ENCODE data around the gene C2.

Gene C2

DNA sequence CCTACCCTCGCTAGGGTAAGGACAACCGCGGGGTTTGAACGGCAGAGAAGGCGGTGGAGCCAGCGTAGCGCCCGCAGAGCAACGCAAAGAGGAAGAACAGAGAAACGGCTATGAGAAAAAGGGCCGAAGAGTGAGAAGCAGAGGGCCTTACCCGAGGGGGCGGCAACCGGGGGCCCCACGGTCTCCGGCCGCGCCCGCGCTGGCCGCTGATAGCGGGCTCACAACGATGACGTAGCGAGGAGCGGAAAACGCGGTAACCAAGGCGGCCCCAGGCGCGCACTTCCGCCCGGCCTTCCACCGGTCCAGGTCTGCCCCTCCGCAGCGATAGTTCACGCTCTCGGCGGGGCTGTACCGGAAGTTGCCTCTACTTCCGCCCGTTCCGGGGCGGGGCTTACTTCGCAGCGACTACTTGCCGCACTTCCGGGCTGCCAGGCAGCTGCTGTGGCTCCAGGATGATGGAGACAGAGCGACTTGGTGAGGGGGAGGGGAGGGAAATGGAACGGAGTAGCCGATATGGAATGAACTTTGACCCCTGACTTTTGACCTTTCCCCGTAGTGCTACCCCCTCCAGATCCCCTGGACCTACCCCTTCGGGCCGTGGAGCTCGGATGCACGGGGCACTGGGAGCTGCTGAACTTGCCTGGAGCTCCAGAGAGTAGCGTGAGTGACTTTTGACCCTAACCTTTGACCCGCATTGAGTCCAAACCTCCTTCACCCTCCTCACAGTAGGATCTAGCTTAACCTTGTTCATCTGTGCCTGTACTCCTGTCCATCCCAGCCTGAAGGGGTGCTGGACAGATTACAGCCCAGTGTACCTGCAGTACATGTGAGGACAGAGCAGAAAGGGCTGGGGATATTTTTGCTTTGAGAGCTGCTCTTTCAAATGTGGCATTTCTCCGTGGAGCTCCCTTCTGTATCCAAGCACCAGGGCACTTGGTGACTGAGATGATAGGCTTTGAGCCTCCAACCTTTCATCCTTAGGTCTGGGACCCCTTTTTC is 31.5 kb downstream of the C2 start, which contains the start of the genes NELFE and SKIC2:
Gene NELFE (minus strand): TSS at position 231 of the 999 bp plus-strand sequence. CDS start 525 bp downstream, outside the sequence.
Gene SKIC2 (plus strand): TSS at position 435 of the 999 bp plus-strand sequence. CDS start 18 bp downstream, at position 453.
- Histone ChIP-seq H3K27me3 (ENCODE audit: low read length) (no peaks in the 10 kb centered on the region), H3K9me2 (replicated peaks; ENCODE audit: insufficient read depth, low read length) (no peaks in the 10 kb centered on the region), H3K9ac (ENCODE audit: low read length) (peak within 1 kb of the TSS; percentile 79), H3K27ac (ENCODE audit: low read depth, low read length) (peak within 1 kb of the TSS; percentile 5), H2AFZ (ENCODE audit: low read depth, low read length, severe bottlenecking) (peak within 1 kb of the TSS; percentile 36), H3F3A (ENCODE audit: insufficient read depth) (no peaks in the 10 kb centered on the region), H4K20me1 (ENCODE audit: low read depth, low read length) (no peaks in the 10 kb centered on the region), H3K36me3 (ENCODE audit: low read length) (0 out of 2 replicates have a peak, but pooled peaks cover 5% of the 10 kb centered on the region), H3K4me3 (ENCODE audit: insufficient read depth, low read length, poor library complexity, severe bottlenecking) (peak within 1 kb of the TSS; percentile 82), H3K79me2 (ENCODE audit: insufficient read depth, low read length) (peaks cover 30% of the 10 kb centered on the region), H3K4me2 (ENCODE audit: low read depth, low read length, poor library complexity, severe bottlenecking) (peak within 1 kb of the TSS; percentile 79), H3K9me3 (ENCODE audit: insufficient read depth, low read length) (no peaks in the 10 kb centered on the region)
- TF ChIP-seq EZH2phosphoT487 (conservative IDR thresholded peaks at IDR 0.05; ENCODE audit: low read length) = no peak
- TF ChIP-seq, protein P1, sequence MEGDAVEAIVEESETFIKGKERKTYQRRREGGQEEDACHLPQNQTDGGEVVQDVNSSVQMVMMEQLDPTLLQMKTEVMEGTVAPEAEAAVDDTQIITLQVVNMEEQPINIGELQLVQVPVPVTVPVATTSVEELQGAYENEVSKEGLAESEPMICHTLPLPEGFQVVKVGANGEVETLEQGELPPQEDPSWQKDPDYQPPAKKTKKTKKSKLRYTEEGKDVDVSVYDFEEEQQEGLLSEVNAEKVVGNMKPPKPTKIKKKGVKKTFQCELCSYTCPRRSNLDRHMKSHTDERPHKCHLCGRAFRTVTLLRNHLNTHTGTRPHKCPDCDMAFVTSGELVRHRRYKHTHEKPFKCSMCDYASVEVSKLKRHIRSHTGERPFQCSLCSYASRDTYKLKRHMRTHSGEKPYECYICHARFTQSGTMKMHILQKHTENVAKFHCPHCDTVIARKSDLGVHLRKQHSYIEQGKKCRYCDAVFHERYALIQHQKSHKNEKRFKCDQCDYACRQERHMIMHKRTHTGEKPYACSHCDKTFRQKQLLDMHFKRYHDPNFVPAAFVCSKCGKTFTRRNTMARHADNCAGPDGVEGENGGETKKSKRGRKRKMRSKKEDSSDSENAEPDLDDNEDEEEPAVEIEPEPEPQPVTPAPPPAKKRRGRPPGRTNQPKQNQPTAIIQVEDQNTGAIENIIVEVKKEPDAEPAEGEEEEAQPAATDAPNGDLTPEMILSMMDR (IDR thresholded peaks at IDR 0.05; ENCODE audit: insufficient read depth, low read length, poor library complexity, severe bottlenecking) = no peak

DNA sequence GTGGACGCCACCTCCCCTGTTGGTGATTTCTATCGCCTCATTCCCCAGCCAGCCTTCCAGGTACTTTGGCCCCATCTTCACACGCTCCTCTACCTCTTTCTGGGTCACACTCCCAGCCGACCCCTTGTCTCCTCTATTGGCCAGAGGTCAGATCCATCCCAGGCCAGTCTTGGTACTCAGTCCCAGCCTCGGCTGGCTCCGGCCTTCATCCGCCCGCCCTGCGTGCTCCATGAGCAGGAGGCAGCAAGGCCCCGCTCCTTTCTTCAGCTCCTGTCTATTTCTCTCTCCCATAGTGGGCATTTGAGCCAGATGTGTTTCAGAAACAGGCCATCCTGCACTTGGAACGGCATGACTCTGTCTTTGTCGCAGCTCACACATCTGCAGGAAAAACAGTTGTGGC is 34.1 kb downstream of the C2 start:
- TF ChIP-seq EZH2phosphoT487 (conservative IDR thresholded peaks at IDR 0.05; ENCODE audit: low read length) = no peak
- TF ChIP-seq, protein P1 (IDR thresholded peaks at IDR 0.05; ENCODE audit: insufficient read depth, low read length, poor library complexity, severe bottlenecking) = no peak
- Histone ChIP-seq H3K36me3 (ENCODE audit: low read length) (peaks cover 3% of the 10 kb centered on the region; the same call in 1 of the 2 replicates), H3K4me3 (ENCODE audit: insufficient read depth, low read length, poor library complexity, severe bottlenecking) (no peak overlapping the region), H3K27me3 (ENCODE audit: low read length) (no peaks in the 10 kb centered on the region), H2AFZ (ENCODE audit: low read depth, low read length, severe bottlenecking) (no peak overlapping the region), H3F3A (ENCODE audit: insufficient read depth) (no peaks in the 10 kb centered on the region), H3K79me2 (ENCODE audit: insufficient read depth, low read length) (peaks cover 30% of the 10 kb centered on the region), H3K4me2 (ENCODE audit: low read depth, low read length, poor library complexity, severe bottlenecking) (no peak overlapping the region), H4K20me1 (ENCODE audit: low read depth, low read length) (no peaks in the 10 kb centered on the region), H3K9me2 (replicated peaks; ENCODE audit: insufficient read depth, low read length) (no peaks in the 10 kb centered on the region), H3K27ac (ENCODE audit: low read depth, low read length) (no peak overlapping the region), H3K9ac (ENCODE audit: low read length) (no peak overlapping the region), H3K9me3 (ENCODE audit: insufficient read depth, low read length) (no peaks in the 10 kb centered on the region)

DNA sequence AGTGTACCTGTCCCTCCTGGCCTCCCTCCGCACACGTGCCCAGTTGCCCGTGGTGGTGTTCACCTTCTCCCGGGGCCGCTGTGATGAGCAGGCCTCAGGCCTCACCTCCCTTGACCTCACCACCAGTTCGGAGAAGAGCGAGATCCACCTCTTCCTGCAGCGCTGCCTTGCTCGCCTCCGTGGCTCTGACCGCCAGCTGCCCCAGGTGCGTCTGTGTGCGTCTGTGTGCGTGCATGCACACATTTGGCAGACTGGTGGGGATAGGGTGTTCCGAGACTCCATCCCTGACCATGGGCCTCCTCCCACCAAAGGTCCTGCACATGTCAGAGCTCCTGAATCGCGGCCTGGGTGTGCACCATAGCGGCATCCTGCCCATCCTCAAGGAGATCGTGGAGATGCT is 36.4 kb downstream of the C2 start:
- no peaks in the 10 kb centered on the region for H3K9me2 ChIP-seq (replicated peaks; ENCODE audit: insufficient read depth, low read length)
- H4K20me1 ChIP-seq (ENCODE audit: low read depth, low read length) = no peaks in the 10 kb centered on the region
- H3K27me3 ChIP-seq (ENCODE audit: low read length) = no peaks in the 10 kb centered on the region
- peaks cover 20% of the 10 kb centered on the region for H3K79me2 ChIP-seq (ENCODE audit: insufficient read depth, low read length)
- no peak overlapping the region for H3K4me3 ChIP-seq (ENCODE audit: insufficient read depth, low read length, poor library complexity, severe bottlenecking)
- H3K9me3 ChIP-seq (ENCODE audit: insufficient read depth, low read length) = no peaks in the 10 kb centered on the region
- no peak for TF ChIP-seq EZH2phosphoT487 (conservative IDR thresholded peaks at IDR 0.05; ENCODE audit: low read length)
- TF ChIP-seq, protein P1 (IDR thresholded peaks at IDR 0.05; ENCODE audit: insufficient read depth, low read length, poor library complexity, severe bottlenecking) = no peak
- peaks cover 3% of the 10 kb centered on the region; the same call in 1 of the 2 replicates for H3K36me3 ChIP-seq (ENCODE audit: low read length)
- H3K27ac ChIP-seq (ENCODE audit: low read depth, low read length) = no peak overlapping the region
- no peaks in the 10 kb centered on the region for H3F3A ChIP-seq (ENCODE audit: insufficient read depth)
- H2AFZ ChIP-seq (ENCODE audit: low read depth, low read length, severe bottlenecking) = no peak overlapping the region
- no peak overlapping the region for H3K9ac ChIP-seq (ENCODE audit: low read length)
- H3K4me2 ChIP-seq (ENCODE audit: low read depth, low read length, poor library complexity, severe bottlenecking) = no peak overlapping the region

Measured in SU-DHL-6 (cell line).